T47D (cell line): Measurements from ENCODE around the gene ZHX3.

Source experiments
- DNase-seq, 2 experiments: peaks; one replicate each; pipeline versions ENCODE4 v3.0.0 to v3.0.0-alpha.2; 2011 to 2012; ENCODE audit warnings: low read depth in 1 of 2, low spot score in 1 of 2
- JUND ChIP-seq: IDR thresholded peaks from 2 replicates; pipeline ENCODE4 v1.6.1; 2012; ENCODE audit warnings: low read depth
- in situ Hi-C: cut with HindIII; loops from 2 replicates; pipeline ENCODE4 v1.10.0; 2016; ENCODE audit warnings: low sequenced_read_pairs, low pct_unique_long_range_greater_than_20kb

Gene ZHX3

DNA sequence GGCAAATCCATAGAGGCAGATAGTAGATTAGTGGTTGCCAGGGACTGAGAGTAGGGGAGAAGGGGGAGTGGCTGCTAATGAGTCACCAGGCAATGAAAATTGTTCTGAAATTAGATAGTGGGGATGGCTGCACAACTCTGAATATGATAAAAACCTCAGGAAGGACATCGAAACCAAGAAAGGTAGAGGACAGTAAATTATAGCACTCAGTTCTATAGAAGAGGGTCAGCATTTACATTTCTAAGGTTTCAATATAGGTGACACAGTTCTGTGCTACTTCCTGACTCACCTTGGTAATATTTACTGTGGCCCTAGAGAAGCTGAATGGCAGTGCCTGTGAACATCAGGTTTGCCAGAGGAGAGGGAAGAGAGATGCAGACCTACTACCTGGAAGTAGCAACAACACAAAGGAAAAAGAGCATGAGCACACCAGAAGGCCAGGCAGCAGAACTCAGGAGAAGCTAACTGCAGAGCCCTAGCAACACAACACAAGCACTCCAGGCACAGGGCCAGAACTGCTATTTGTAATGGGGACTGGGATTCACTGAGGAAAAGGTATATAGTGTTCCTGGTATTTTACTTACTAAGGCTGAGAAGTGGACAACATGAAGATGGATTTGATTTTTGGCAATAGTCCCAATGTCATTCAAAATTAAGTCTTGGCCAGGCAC lies 104.2 kb downstream of the ZHX3 start:
- no peak for DNase-seq
- TF ChIP-seq JUND: no peak

DNA sequence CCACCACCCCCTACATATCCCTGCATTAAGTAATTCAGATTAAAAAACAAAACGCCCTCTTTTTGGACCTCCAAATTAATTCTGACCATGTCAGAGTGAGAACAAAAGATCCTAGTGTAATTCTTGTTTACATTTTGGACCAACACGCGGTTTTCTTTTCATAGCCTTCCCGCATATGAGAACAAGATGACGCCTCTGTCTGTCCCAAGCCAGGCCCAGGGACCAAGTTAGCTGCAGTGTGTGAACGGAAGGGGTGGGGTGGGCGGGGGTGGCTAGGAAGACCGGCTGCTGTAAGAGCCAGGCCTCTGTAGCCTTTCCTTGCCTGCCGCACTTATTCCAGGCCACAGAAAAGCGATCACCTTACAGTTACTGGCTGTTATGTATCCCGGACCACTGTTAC lies 112.2 kb downstream of the ZHX3 start:
- TF ChIP-seq JUND: no peak
- in situ Hi-C loops: no loop called here
- DNase-seq: no peak

More for the DNA sequence above, 104.2 kb downstream of the ZHX3 start:
- in situ Hi-C loops: no loop called here

DNA sequence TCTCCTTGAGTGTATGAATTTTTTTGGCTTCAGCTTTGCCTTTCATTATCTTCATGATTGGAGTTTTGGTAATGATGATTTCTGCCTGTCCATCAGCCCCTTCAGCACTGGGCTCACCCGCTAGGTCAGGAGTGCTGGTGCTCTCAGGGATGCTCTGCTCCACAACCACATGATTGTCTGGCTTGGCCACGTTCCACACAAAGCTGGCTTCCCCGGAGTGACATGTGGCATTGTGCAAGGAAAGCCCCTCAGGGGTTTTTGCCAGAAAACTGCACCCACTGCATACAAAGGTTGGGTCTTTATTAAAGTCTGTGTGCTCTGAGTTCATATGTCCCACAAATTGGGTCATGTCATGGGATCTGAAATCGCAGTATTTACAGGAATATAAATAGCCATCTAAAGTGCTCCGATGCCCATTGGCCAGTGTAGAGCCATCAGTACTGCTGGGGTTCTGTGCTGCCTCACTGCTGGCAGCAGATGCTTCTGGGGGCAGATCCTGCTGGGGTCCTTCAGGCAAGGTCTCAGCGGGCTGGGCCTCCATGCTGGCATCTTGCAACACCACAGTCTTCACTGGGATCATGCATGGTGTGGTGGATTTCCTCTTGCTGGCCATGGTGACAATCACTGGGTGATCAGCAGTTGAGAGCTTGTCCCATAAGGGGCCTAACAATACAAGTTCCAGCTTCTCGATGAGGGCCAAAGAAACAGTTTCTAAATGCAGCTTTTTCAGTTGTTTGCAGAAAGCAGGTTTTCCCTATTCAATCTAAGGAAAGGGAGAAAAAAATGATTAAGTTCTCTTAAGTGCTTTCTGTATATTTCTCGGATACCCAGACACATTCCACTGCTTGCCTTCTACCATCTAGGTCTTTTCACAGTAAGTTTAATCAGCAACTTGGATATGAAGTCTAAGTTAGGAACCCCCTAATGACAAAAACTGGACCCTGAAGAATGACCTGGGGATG lies 112.9 kb downstream of the ZHX3 start:
- no peak for TF ChIP-seq JUND
- no peak for DNase-seq
- in situ Hi-C loops: no loop called here

DNA sequence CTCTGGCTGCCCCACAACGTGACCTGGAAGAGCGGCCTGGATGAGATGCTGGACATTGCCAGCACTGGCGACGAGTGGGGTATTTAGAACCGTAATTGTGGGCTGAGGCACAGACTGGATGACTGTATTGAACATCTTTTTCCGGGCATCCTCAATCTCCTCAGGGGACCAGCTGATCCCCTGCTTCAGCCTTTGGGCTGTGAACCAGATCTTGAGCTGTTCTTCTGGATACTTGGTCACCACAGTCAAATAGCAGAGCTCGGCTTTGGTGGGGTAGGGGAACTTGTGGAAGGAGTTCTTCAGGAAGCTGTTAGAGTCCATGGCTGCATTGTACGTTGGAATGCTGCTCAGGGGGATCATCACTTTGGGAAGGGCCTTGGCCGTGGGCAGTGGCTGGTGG lies 113.9 kb downstream of the ZHX3 start:
- no peak for DNase-seq
- in situ Hi-C loops: no loop called here
- no peak for TF ChIP-seq JUND

DNA sequence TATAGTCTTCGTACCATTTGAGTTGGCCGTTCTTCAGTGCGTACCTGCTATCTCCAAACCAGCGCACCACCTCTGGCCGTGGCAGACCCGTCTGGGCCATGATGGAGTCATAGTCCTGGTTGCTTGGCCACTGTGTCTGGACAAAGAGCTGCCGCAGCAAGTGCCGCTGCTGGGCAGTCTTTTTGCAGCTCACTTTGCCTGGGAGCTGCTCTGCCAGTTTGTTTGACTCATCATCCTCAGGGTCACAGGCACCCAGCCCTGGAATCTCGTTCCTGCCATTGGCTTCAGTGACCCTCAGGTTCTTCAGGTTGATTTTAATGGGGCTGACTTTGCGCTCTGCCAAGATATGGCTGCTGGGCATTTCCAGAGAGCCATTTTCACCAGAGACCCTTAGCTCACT lies 115.1 kb downstream of the ZHX3 start:
- in situ Hi-C loops: no loop called here
- no peak for TF ChIP-seq JUND
- DNase-seq: no peak

DNA sequence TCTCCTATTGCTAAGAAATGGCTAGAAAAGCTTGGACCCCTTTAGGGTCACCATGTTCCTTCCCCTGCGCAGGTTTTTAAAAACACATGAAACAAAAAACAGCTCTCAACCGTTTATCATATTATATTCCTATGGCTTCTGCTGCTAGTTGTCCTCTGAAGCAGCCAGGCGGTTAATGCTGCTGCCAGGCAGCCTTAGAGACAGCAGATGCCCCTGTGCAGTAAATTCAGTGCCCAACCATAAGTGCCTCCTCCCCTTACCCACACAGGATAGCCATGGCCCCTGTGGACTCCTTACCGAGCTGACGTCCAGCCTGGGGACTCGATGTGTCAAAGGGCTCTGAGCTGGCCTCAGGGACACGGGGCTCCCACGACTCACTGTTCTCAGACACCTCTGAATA lies 115.8 kb downstream of the ZHX3 start:
- in situ Hi-C loops: no loop called here
- no peak for TF ChIP-seq JUND
- no peak for DNase-seq

DNA sequence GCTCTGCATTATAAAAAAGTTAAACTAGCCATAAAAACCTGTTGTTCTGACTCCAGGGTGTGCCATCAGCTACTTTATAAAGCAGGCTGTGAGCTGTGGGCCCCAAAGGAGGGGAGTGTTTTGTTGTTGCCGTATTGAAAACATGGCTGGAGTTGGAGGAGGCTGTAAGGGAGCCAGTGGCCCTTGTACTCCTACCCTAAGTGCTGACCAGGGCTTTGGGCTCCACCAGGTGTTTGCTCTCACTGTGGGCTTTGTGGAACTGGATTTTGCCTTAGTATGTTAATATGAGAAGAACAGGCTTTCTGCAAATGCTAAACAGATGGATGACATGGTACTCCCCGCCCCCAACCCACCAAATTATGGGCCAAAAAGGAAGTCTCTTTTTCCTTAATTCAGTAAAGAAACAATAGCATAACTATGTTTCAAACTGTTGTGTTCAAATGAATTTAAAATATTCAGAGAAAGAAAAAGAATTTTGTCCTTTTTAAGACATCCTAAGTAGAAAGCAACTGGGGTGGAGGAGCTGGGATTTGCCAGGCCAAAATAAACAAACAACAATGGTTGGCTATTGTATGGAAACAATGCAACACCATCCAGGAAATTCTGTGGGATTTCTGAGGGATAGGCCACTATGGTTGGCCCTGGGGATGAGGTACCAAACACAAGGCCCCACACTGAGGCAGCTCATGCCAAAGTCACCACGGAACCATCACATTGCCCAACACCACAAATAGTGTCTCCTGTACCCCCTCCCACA lies 116.9 kb downstream of the ZHX3 start:
- in situ Hi-C loops: no loop called here
- DNase-seq: no peak
- no peak for TF ChIP-seq JUND

DNA sequence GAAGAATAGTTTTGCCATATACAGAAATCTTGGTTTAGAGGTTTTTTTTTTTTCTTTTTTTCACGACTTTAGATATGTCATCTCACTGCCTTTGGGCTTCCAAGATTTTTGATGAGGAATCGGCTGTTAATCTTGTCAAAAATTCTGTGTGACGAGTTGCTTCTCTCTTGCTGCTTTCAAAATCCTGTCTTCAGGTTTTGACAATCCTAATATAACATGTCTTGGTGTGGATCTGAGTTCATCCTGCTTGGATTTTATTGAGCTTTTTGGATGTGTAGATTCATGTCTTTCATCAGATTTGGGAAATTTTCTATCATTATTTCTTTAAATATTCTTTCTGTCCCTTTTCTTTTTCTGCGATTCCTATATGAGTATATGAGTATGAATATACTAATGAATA lies 119.1 kb downstream of the ZHX3 start:
- in situ Hi-C loops: no loop called here
- no peak for TF ChIP-seq JUND
- DNase-seq: no peak

DNA sequence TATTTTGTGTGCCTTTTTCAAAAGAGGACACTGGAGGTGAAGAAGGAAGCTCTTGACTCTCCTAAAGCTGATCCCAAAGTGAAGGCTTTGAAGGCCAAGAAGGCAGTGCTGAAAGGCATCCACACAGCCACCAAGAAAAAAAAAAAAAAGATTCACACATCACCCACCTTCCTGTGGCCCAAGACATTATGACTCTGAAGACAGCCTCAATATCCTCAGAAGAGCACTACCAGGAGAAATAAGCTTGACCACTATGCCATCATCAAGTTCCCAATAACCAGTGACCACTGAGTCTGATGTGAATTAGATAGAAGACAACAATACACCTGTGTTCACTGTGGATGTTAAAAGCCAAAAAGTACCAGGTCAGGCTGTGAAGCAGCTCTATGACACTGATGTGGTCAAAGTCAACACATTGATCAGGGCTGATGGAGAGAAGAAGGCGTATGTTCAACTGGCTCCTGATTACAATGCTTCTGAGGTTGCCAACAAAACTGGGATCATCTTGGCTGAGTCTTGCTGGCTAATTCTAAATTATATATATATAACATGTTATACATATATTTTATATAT lies 120.8 kb downstream of the ZHX3 start:
- in situ Hi-C loops: no loop called here
- DNase-seq: no peak
- no peak for TF ChIP-seq JUND

DNA sequence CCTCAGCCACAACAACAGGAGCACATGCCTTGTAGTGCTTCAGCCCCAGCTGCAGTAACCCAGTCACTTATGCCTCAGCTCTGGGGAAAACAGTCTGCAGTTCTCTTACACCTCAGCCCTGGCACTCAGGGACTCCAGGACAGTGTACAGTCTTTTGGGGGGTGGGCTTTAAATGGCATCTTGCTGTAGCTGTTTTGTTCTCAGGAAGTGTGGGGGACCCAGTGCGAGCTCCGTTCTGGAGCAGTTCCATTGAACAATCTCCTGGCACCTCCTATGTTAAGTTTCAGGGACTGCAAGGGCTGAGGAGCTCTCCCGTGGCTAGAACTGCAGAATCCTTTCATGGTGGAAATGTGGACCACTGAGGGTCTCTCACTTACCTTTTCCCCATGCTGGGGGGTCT lies 125.0 kb downstream of the ZHX3 start:
- in situ Hi-C loops: no loop called here
- no peak for DNase-seq
- TF ChIP-seq JUND: no peak

DNA sequence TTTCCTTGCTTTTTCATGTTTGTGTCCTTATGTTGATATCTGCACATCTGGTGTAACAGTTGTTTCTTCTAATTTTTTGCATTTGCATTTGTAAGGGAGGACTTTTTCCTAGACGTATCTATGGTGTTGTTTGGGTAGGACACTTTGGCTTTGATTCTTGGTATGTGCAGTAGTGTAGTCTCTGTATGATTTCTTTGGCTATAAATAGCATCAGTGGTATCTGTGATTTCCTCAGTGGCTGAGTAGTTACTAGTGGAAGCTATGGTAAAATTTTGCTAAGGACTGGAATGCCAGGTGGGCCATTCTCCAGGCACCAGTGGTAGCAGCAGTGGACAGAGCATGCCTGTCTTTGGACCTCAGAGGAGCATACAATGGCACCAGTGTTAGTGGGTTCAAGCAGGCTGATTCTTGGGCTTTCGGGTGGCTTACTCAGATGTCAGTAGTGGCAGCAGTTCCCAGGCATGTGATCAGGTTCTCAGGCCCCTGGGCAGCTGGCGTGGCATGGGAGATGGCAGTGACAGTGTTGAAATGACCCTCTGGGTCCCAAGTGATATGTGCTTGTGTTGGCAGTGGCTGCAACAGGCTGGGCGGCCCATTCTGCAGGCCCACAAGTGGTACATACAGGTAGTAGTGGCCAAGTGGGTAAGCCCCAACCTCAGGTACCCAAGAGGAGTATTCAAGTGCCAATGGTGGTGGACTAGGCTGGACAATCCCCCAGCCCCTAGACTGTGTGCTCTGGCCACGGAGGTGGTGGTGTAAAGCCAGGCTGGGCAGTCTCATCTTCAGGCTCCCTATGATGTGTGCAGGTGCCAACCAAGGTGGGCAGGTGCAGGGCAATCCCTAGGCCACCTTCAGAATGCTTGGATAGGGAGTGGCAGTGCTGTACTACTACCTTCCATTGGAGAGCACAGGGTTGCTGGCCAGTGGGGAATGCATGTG lies 125.7 kb downstream of the ZHX3 start:
- no peak for TF ChIP-seq JUND
- no peak for DNase-seq
- in situ Hi-C loops: no loop called here
